ENCODE results near the gene TRNAU1AP.

The TRNAU1AP gene

GRCh38 chr1:28604962-28605361, 52.1 kb downstream of the TRNAU1AP start:
- DNase-seq (ENCODE audit: low read depth) = no peak

GRCh38 chr1:28606771-28607170, 53.9 kb downstream of the TRNAU1AP start:
- no peak for DNase-seq (ENCODE audit: low read depth)

DNA sequence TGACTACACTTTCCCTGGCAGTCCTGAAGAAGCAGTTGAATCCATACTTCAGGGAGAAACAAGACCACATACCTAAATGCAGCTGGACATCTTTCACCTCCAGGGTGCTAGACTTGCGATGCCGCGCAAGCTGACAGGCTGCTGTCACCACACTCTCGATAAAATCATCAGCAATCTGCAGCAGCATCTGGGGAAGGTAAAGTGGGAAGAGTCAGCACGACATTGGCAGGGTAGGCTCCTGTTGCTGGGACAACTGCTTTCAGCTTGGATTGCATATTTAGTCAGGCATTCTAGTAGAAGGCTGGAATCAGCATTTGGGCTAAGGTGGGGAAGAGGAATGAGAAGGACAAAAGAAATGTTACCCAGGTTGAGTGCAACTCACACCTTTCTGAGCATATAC, 60.3 kb downstream of the TRNAU1AP start:
- DNase-seq (ENCODE audit: low read depth) = no peak

All from stimulated activated CD8-positive, alpha-beta memory T cell treated with anti-CD3 and anti-CD28 coated beads, Interleukin-4, amount 100 ng/mL, for 24 hours (primary cell).